ENCODE results near the gene GPT2. TPM values are rescaled to one million over a fixed set of nuclear protein-coding genes. Genes with fewer than 3 reads are reported as not detected.

The GPT2 gene
- polyA plus RNA-seq, 3 donors: 0.98 to 1.5 (median 1.4) TPM

GRCh38 chr16:46842192-46842895, 41.8 kb upstream of the GPT2 start:
- Histone ChIP-seq H3K9ac (ENCODE audit: insufficient read depth, low read length, poor library complexity, severe bottlenecking) (no peak overlapping the region), H3K27me3 (ENCODE audit: control insufficient read depth in 2 of 2, insufficient read depth in 2 of 2, low read length in 2 of 2) (peaks cover 0 to 2% of the 10 kb centered on the region in 2 donors), H3K9me3 (replicated peaks in 1 of 2; ENCODE audit: control insufficient read depth in 1 of 2, insufficient read depth in 1 of 2, low read length in 2 of 2) (peaks cover 0 to 9% of the 10 kb centered on the region in 2 donors), H3K4me1 (ENCODE audit: control insufficient read depth in 1 of 2, insufficient read depth in 2 of 2, low read length in 2 of 2) (peaks cover 11 to 17% of the 10 kb centered on the region in 2 donors), H3K27ac (ENCODE audit: low read depth in 1 of 2, low read length in 2 of 2) (no peak overlapping the region), H4K20me1 (ENCODE audit: insufficient read depth, low read length) (no peaks in the 10 kb centered on the region), H3K36me3 (replicated peaks in 1 of 2; ENCODE audit: control insufficient read depth in 1 of 2, insufficient read depth in 2 of 2, low read length in 2 of 2) (no peaks in the 10 kb centered on the region), H3K4me2 (replicated peaks; ENCODE audit: extremely low read depth, low read length, poor library complexity, severe bottlenecking) (no peak overlapping the region), H3K79me2 (ENCODE audit: insufficient read depth, low read length) (no peaks in the 10 kb centered on the region), H2AFZ (ENCODE audit: insufficient read depth, low read depth, low read length, poor library complexity, severe bottlenecking) (no peak overlapping the region), H3K4me3 (replicated peaks in 1 of 3; ENCODE audit: low read depth in 2 of 3, low read length in 3 of 3) (no peak overlapping the region)
- H3K4me3 Mint-ChIP-seq: no peak overlapping the region
- H3K27me3 Mint-ChIP-seq (ENCODE audit: low read depth in 3 of 3): peaks cover 9 to 10% (median 10%) of the 10 kb centered on the region in 3 donors
- TF ChIP-seq CTCF (IDR thresholded peaks at IDR 0.05): no peak
- 95% methylated on average over 16 of the region's 18 CpGs for WGBS (ENCODE audit: insufficient coverage)
- peaks cover 11% of the 10 kb centered on the region for H3K4me1 Mint-ChIP-seq
- H3K9me3 Mint-ChIP-seq: peaks cover 4 to 18% (median 10%) of the 10 kb centered on the region in 7 donors
- H3K36me3 Mint-ChIP-seq: no peaks in the 10 kb centered on the region
- intact Hi-C loops (cut with micrococcal nuclease): no loop called here
- DNase-seq: no peak
- H3K27ac Mint-ChIP-seq: no peak overlapping the region

DNA sequence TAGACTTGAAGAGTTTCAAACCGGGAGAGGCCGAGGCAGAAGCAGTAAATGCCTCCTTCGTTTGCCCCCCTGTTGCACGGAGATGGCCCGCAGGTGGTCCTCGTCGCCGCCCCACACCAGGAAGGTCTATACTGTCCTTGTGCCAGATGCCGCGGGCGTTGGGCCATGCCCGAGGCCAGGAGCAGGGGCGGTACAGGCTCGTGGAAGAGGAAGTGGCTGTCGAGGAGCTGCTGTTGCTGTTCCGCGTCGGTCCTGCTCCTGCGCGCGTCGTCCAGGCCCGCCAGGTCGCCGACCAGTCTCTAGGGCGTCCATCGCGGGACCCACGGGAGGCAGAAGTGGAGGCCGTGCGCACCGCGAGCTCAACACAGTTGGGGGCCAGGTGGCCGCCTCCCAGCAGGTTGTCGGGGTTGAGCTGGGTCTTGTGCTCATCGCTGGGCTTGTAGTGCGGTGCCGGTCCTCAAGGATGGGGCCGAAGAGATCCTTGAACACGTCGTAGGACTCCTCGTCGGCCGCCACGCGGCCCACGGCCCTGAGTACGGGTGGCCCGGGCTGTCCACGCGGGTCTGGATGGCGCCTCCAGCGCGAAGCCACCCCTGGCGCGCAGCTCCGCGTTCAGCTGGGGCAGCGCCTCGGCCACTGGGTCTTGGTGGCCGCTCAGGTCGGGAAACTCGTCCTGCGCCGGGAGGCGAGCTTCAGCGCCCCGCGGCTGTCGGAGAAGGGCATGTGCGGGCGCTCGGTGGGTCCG, 40.1 kb upstream of the GPT2 start:
- H3K9me3 Mint-ChIP-seq: peaks cover 4 to 18% (median 10%) of the 10 kb centered on the region in 7 donors
- no peaks in the 10 kb centered on the region for H3K36me3 Mint-ChIP-seq
- H3K4me1 ChIP-seq (ENCODE audit: control insufficient read depth in 1 of 2, insufficient read depth in 2 of 2, low read length in 2 of 2): peaks cover 7 to 12% of the 10 kb centered on the region in 2 donors
- intact Hi-C loops (cut with micrococcal nuclease): no loop called here
- peaks cover 0 to 9% of the 10 kb centered on the region in 2 donors for H3K9me3 ChIP-seq (replicated peaks in 1 of 2; ENCODE audit: control insufficient read depth in 1 of 2, insufficient read depth in 1 of 2, low read length in 2 of 2)
- peak overlapping the region in 2 of 7 donors; percentile 35 to 73 for H3K27ac Mint-ChIP-seq
- peak overlapping the region; percentile 80 to 84 for H3K4me3 Mint-ChIP-seq
- no peaks in the 10 kb centered on the region for H4K20me1 ChIP-seq (ENCODE audit: insufficient read depth, low read length)
- H3K4me3 ChIP-seq (replicated peaks in 1 of 3; ENCODE audit: low read depth in 2 of 3, low read length in 3 of 3): peak overlapping the region; percentile 28 to 69 (median 33)
- TF ChIP-seq CTCF (IDR thresholded peaks at IDR 0.05): no peak
- peak overlapping the region; percentile 47 for H3K9ac ChIP-seq (ENCODE audit: insufficient read depth, low read length, poor library complexity, severe bottlenecking)
- no peaks in the 10 kb centered on the region for H3K36me3 ChIP-seq (replicated peaks in 1 of 2; ENCODE audit: control insufficient read depth in 1 of 2, insufficient read depth in 2 of 2, low read length in 2 of 2)
- peak; percentile 46 to 52 (median 48) for DNase-seq
- WGBS (ENCODE audit: insufficient coverage): 41% methylated on average over 69 of the region's 74 CpGs
- peaks cover 7% of the 10 kb centered on the region for H3K4me1 Mint-ChIP-seq
- peak overlapping the region; percentile 68 for H3K4me2 ChIP-seq (replicated peaks; ENCODE audit: extremely low read depth, low read length, poor library complexity, severe bottlenecking)
- H3K27me3 Mint-ChIP-seq (ENCODE audit: low read depth in 3 of 3): peaks cover 9 to 10% (median 9%) of the 10 kb centered on the region in 3 donors
- H3K79me2 ChIP-seq (ENCODE audit: insufficient read depth, low read length): no peaks in the 10 kb centered on the region
- no peak overlapping the region for H3K27ac ChIP-seq (ENCODE audit: low read depth in 1 of 2, low read length in 2 of 2)
- peak overlapping the region; percentile 92 for H2AFZ ChIP-seq (ENCODE audit: insufficient read depth, low read depth, low read length, poor library complexity, severe bottlenecking)
- peaks cover 0 to 2% of the 10 kb centered on the region in 2 donors for H3K27me3 ChIP-seq (ENCODE audit: control insufficient read depth in 2 of 2, insufficient read depth in 2 of 2, low read length in 2 of 2)
